Measurements from ENCODE around the gene RPLP2. TPM values are rescaled to one million over a fixed set of nuclear protein-coding genes. Genes with fewer than 3 reads are reported as not detected.
A peak's percentile ranks its signal among the peaks of the same experiment; 100 is the strongest.

The RPLP2 gene
- total and polyA plus RNA-seq, 2 donors (not counting 1 experiment from before 2014, with no cell fraction given) = 525 to 3,947 TPM

GRCh38 chr11:792873-793272 is 16.9 kb upstream of the RPLP2 start:
- ATAC-seq (ENCODE audit: low read depth) = no peak
- ChIA-PET POLR2A (interaction anchor here (0.7 kb wide), 1 partner anchor 9 kb away, joined by 3 read pairs; no protein-coding TSS in a partner anchor), CTCF (interaction anchor here (1.0 to 1.2 kb wide), 2 partner anchors 15 to 43 kb away, joined by 3 read pairs; partner anchors contain the start of gene GATD1)
- H3K4me1 ChIP-seq (ENCODE audit: control insufficient read depth in 2 of 2, insufficient read depth in 2 of 2, low read length in 2 of 2) = peaks cover 27 to 42% of the 10 kb centered on the region in 2 donors
- H2AFZ ChIP-seq (ENCODE audit: insufficient read depth, low read depth, low read length, poor library complexity, severe bottlenecking) = no peak overlapping the region
- no peak overlapping the region for H3K4me3 ChIP-seq (ENCODE audit: control extremely low read depth in 1 of 5, extremely low read depth in 1 of 5, insufficient read depth in 1 of 5, low read depth in 2 of 5, low read length in 4 of 5)
- WGBS (ENCODE audit: insufficient coverage) = 94% methylated on average over 13 of the region's 13 CpGs
- TF ChIP-seq CTCF (IDR thresholded peaks at IDR 0.05) = no peak
- no peak overlapping the region for H3K4me2 ChIP-seq (replicated peaks; ENCODE audit: low read depth, low read length, poor library complexity, severe bottlenecking)
- no peak overlapping the region for H3K9ac ChIP-seq (ENCODE audit: low read length)
- no peak overlapping the region for H3K27ac Mint-ChIP-seq
- H3K27me3 Mint-ChIP-seq = no peaks in the 10 kb centered on the region
- peaks cover 35% of the 10 kb centered on the region for H3K79me2 ChIP-seq (ENCODE audit: control insufficient read depth, insufficient read depth, low read length)
- no peak overlapping the region for H3K4me3 Mint-ChIP-seq
- H3K27ac ChIP-seq (ENCODE audit: low read length in 2 of 2) = no peak overlapping the region
- intact Hi-C loops (cut with micrococcal nuclease) = loop anchor here (10.0 kb wide), 1 partner anchor 338 kb away; the partner anchor contains the start of gene PTDSS2
- no peak for DNase-seq
- peaks cover 21% of the 10 kb centered on the region for H3K4me1 Mint-ChIP-seq
- H3K9me3 Mint-ChIP-seq (ENCODE audit: insufficient read depth) = no peaks in the 10 kb centered on the region
- peaks cover 63% of the 10 kb centered on the region for H4K20me1 ChIP-seq (ENCODE audit: control insufficient read depth, insufficient read depth, low read length, poor library complexity, severe bottlenecking)
- peaks cover 0 to 24% (median 5%) of the 10 kb centered on the region in 4 experiments for H3K27me3 ChIP-seq (replicated peaks in 1 of 4; ENCODE audit: control extremely low read depth in 1 of 4, control insufficient read depth in 3 of 4, insufficient read depth in 4 of 4, low read length in 3 of 4)
- H3K36me3 ChIP-seq (replicated peaks in 1 of 2; ENCODE audit: control extremely low read depth in 1 of 2, control insufficient read depth in 1 of 2, extremely low read depth in 1 of 2, insufficient read depth in 2 of 2, low read length in 1 of 2) = peaks cover 0 to 7% of the 10 kb centered on the region in 2 experiments
- H3K9me3 ChIP-seq (ENCODE audit: control extremely low read depth in 1 of 3, control insufficient read depth in 2 of 3, insufficient read depth in 1 of 3, low read length in 2 of 3) = peaks cover 0 to 3% (median 0%) of the 10 kb centered on the region in 3 donors

- H3K27ac Mint-ChIP-seq = no peak overlapping the region
- Histone ChIP-seq H4K20me1 (ENCODE audit: control insufficient read depth, insufficient read depth, low read length, poor library complexity, severe bottlenecking) (peaks cover 62% of the 10 kb centered on the region), H3K36me3 (replicated peaks in 1 of 2; ENCODE audit: control extremely low read depth in 1 of 2, control insufficient read depth in 1 of 2, extremely low read depth in 1 of 2, insufficient read depth in 2 of 2, low read length in 1 of 2) (peaks cover 0 to 7% of the 10 kb centered on the region in 2 experiments), H2AFZ (ENCODE audit: insufficient read depth, low read depth, low read length, poor library complexity, severe bottlenecking) (no peak overlapping the region), H3K9ac (ENCODE audit: low read length) (no peak overlapping the region), H3K79me2 (ENCODE audit: control insufficient read depth, insufficient read depth, low read length) (peaks cover 35% of the 10 kb centered on the region), H3K4me2 (replicated peaks; ENCODE audit: low read depth, low read length, poor library complexity, severe bottlenecking) (no peak overlapping the region), H3K4me1 (ENCODE audit: control insufficient read depth in 2 of 2, insufficient read depth in 2 of 2, low read length in 2 of 2) (peaks cover 23 to 39% of the 10 kb centered on the region in 2 donors), H3K27me3 (replicated peaks in 1 of 4; ENCODE audit: control extremely low read depth in 1 of 4, control insufficient read depth in 3 of 4, insufficient read depth in 4 of 4, low read length in 3 of 4) (peaks cover 0 to 19% (median 5%) of the 10 kb centered on the region in 4 experiments), H3K27ac (ENCODE audit: low read length in 2 of 2) (no peak overlapping the region), H3K9me3 (ENCODE audit: control extremely low read depth in 1 of 3, control insufficient read depth in 2 of 3, insufficient read depth in 1 of 3, low read length in 2 of 3) (peaks cover 0 to 3% (median 0%) of the 10 kb centered on the region in 3 donors), H3K4me3 (ENCODE audit: control extremely low read depth in 1 of 5, extremely low read depth in 1 of 5, insufficient read depth in 1 of 5, low read depth in 2 of 5, low read length in 4 of 5) (no peak overlapping the region)
- POLR2A ChIA-PET = interaction anchor here (1.1 kb wide), 1 partner anchor 49 kb away, joined by 3 read pairs; the partner anchor contains the start of genes POLR2L and TSPAN4
- ATAC-seq (ENCODE audit: low read depth) (no peak), DNase-seq (no peak)
- CTCF ChIA-PET = interaction anchor here (1.0 to 1.2 kb wide), 2 partner anchors 16 to 43 kb away, joined by 3 read pairs; partner anchors contain the start of gene GATD1
- peaks cover 21% of the 10 kb centered on the region for H3K4me1 Mint-ChIP-seq
- peak overlapping the region; percentile 27 for H3K4me3 Mint-ChIP-seq
- H3K9me3 Mint-ChIP-seq (ENCODE audit: insufficient read depth) = no peaks in the 10 kb centered on the region
- H3K27me3 Mint-ChIP-seq = no peaks in the 10 kb centered on the region
- intact Hi-C loops (cut with micrococcal nuclease) = loop anchor here (10.0 kb wide), 1 partner anchor 339 kb away; the partner anchor contains the start of gene PTDSS2
- TF ChIP-seq EZH2 (IDR thresholded peaks at IDR 0.05; ENCODE audit: borderline replicate concordance, insufficient read depth, low read depth, low read length, poor library complexity, severe bottlenecking) = no peak
- WGBS (ENCODE audit: insufficient coverage) = 95% methylated on average over 6 of the region's 7 CpGs
These were observed 16.2 kb upstream of the RPLP2 start for GRCh38 chr11:793556-793955.
